ENCODE results near the gene SERPING1.

GRCh38 chr11:57656885-57657193, 59.4 kb downstream of the SERPING1 start:
- TF ChIP-seq EZH2phosphoT487 (IDR thresholded peaks at IDR 0.05; ENCODE audit: insufficient read depth, low read depth) (no peak), EZH2 (IDR thresholded peaks at IDR 0.05; ENCODE audit: insufficient read depth, poor library complexity, severe bottlenecking) (no peak)

Measured in GM23248 (cell line).